Measurements from ENCODE around the gene ADGB.
"Not testable (repeated sequence)": the region's sequence is repeated elsewhere in the genome, so short reads cannot be mapped to it uniquely, and the experiment has no call there.

Gene ADGB

GRCh38 chr6:146598772-146599405 lies at the start of gene ADGB:
TSS of gene ADGB (plus strand) at chr6:146598972. CDS start at chr6:146599041, 69 bp downstream.
- no peak for DNase-seq

GRCh38 chr6:146550911-146551310 lies 47.9 kb upstream of the ADGB start:
- DNase-seq = no peak

GRCh38 chr6:146551545-146551944 lies 47.2 kb upstream of the ADGB start:
- no peak for DNase-seq

GRCh38 chr6:146553377-146554135 lies 45.2 kb upstream of the ADGB start:
- no peak for DNase-seq

- DNase-seq = no peak
Measured at GRCh38 chr6:146560607-146561006, 38.2 kb upstream of the ADGB start.

GRCh38 chr6:146566661-146567060 lies 32.1 kb upstream of the ADGB start:
- not testable (repeated sequence) for DNase-seq

GRCh38 chr6:146568619-146569018 lies 30.2 kb upstream of the ADGB start:
- DNase-seq = not testable (repeated sequence)

- DNase-seq = no peak
Measured at GRCh38 chr6:146574211-146574610, 24.6 kb upstream of the ADGB start.

- DNase-seq = no peak
Measured at GRCh38 chr6:146578054-146578453, 20.7 kb upstream of the ADGB start.

GRCh38 chr6:146581968-146582367 lies 16.8 kb upstream of the ADGB start:
- no peak for DNase-seq

GRCh38 chr6:146582857-146583256 lies 15.9 kb upstream of the ADGB start:
- no peak for DNase-seq

GRCh38 chr6:146583966-146584365 lies 14.8 kb upstream of the ADGB start:
- DNase-seq = no peak

- no peak for DNase-seq
Measured at GRCh38 chr6:146587459-146587858, 11.3 kb upstream of the ADGB start.

GRCh38 chr6:146590492-146590891 lies 8.3 kb upstream of the ADGB start:
- DNase-seq = no peak

- no peak for DNase-seq
Measured at GRCh38 chr6:146592451-146592850, 6.3 kb upstream of the ADGB start.

GRCh38 chr6:146593986-146594385 lies 4.8 kb upstream of the ADGB start:
- no peak for DNase-seq

- no peak for DNase-seq
Measured at GRCh38 chr6:146594495-146594894, 4.3 kb upstream of the ADGB start.

GRCh38 chr6:146595972-146596731 lies 2.6 kb upstream of the ADGB start:
- DNase-seq = no peak

- DNase-seq = no peak
Measured at GRCh38 chr6:146601352-146601751, 2.6 kb downstream of the ADGB start.

GRCh38 chr6:146602526-146602925 lies 3.8 kb downstream of the ADGB start:
- no peak for DNase-seq

GRCh38 chr6:146613947-146614346 lies 15.2 kb downstream of the ADGB start:
- DNase-seq = no peak

- no peak for DNase-seq
Measured at GRCh38 chr6:146620655-146621054, 21.9 kb downstream of the ADGB start.

- DNase-seq = no peak
Measured at GRCh38 chr6:146628350-146628749, 29.6 kb downstream of the ADGB start.

GRCh38 chr6:146634022-146634421 lies 35.2 kb downstream of the ADGB start:
- DNase-seq = no peak

Data from DMS79 treated with DMSO at 0.1 percent for 48 hours (cell line).